Lower lobe of right lung (tissue), 2 donors: Measurements from ENCODE around the gene KRT77. TPM values are rescaled to one million over a fixed set of nuclear protein-coding genes. Genes with fewer than 3 reads are reported as not detected.

Source experiments
- ATAC-seq, 2 donors: fragments of 200-7000 bp; cut with Tn5 transposase; one replicate each; pipeline ENCODE4 v1.9.1; 2020 to 2022; ENCODE audit warnings: mild to moderate bottlenecking in 2 of 2, moderate library complexity in 2 of 2
- DNase-seq: peaks from one replicate; pipeline ENCODE4 v3.0.0-alpha.2; 2020
- H3K27ac ChIP-seq: fragments of 200-600 bp; one replicate; pipeline ENCODE4 v1.8.0; 2022
- H3K27me3 ChIP-seq: fragments of 200-600 bp; one replicate; pipeline ENCODE4 v1.8.0; 2022; ENCODE audit warnings: low read depth
- H3K36me3 ChIP-seq: fragments of 200-600 bp; one replicate; pipeline ENCODE4 v1.8.0; 2022; ENCODE audit warnings: mild to moderate bottlenecking
- H3K4me1 ChIP-seq: fragments of 200-600 bp; one replicate; pipeline ENCODE4 v1.8.0; 2022
- H3K4me3 ChIP-seq: fragments of 200-600 bp; one replicate; pipeline ENCODE4 v1.8.0; 2022; ENCODE audit warnings: mild to moderate bottlenecking
- H3K9me3 ChIP-seq: fragments of 200-600 bp; one replicate; pipeline ENCODE4 v1.8.0; 2022
- intact Hi-C: fragments of 100-400 bp; cut with DNase I; formaldehyde crosslinking; loops from one replicate; pipeline ENCODE4 v1.11.0; 2022
- total RNA-seq: library from RNA; stranded (reverse); fragmentation: NEBNext Ultra II Directional; extraction: Animal tissue kit (Norgen Biotek cat#: 25700); gene quantifications from one replicate; pipeline ENCODE4 v1.2.1, GENCODE V29; 2021
- TF ChIP-seq, protein P1 (sequence below): fragments of 200-600 bp; IDR thresholded peaks from one replicate; pipeline ENCODE4 v1.8.0; 2022; ENCODE audit warnings: antibody characterized with exemption, mild to moderate bottlenecking
- donor health status: DM: no; HTN: yes; CAD: no; lungs with severe emphysema.

KRT77 gene
- total RNA-seq, 1 donor from 2014 or later = not detected

DNA sequence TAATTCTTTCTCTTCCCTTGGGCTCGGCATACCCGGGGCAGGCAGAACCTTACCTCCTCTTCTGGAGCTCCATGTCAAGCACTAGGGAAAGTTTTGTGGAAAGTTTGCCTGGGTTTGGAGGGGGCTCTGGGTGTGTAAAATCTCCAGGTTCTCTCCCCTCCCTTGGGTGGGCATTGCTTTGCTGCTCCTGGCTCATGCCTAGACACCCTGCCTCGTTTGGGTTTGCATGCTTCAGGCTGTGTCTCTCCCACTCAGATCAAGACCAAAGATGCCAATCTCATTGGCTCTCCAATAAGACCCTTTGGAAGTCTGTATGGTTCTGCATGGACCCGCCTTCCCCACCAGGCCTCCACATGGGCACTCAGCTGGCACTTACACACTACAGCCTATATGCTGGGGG is 45.1 kb downstream of the KRT77 start:
- DNase-seq = no peak
- no peaks in the 10 kb centered on the region for H3K9me3 ChIP-seq
- H3K4me3 ChIP-seq = no peak overlapping the region
- H3K36me3 ChIP-seq = no peaks in the 10 kb centered on the region
- H3K4me1 ChIP-seq = no peaks in the 10 kb centered on the region
- TF ChIP-seq, protein P1, sequence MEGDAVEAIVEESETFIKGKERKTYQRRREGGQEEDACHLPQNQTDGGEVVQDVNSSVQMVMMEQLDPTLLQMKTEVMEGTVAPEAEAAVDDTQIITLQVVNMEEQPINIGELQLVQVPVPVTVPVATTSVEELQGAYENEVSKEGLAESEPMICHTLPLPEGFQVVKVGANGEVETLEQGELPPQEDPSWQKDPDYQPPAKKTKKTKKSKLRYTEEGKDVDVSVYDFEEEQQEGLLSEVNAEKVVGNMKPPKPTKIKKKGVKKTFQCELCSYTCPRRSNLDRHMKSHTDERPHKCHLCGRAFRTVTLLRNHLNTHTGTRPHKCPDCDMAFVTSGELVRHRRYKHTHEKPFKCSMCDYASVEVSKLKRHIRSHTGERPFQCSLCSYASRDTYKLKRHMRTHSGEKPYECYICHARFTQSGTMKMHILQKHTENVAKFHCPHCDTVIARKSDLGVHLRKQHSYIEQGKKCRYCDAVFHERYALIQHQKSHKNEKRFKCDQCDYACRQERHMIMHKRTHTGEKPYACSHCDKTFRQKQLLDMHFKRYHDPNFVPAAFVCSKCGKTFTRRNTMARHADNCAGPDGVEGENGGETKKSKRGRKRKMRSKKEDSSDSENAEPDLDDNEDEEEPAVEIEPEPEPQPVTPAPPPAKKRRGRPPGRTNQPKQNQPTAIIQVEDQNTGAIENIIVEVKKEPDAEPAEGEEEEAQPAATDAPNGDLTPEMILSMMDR = no peak
- H3K27ac ChIP-seq = no peak overlapping the region
- intact Hi-C loops = no loop called here
- no peaks in the 10 kb centered on the region for H3K27me3 ChIP-seq
- no peak for ATAC-seq

DNA sequence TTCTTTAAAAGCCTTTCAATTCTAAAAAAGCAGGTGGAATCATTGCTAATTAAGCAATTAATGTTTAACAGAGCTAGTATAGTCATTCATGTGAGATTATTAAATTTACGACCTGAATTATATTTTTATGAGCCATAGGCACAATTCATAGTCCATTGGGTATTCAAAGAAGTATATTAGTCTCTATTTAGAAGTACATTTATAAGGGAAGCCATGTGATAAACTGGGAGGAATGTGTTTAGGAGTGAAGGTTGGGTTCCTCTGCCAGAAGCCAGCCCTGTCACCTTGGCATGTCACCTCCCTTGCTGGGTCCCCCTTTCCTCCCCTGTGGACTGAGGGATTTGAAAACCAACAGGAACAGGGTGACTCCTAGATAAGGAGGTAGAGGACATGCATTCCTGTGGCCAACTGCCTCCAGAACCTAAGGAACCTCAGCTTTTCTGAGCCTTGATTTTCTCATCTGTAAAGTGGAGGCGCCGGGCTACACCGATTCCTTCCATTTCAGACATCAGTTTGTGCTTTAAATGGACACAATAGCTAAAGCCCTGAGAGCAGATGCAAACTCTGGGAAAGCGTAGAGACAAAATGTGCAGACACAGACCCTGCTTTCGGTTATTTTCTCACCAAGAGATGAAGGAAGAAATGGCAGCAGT is 45.9 kb downstream of the KRT77 start:
- intact Hi-C loops = no loop called here

DNA sequence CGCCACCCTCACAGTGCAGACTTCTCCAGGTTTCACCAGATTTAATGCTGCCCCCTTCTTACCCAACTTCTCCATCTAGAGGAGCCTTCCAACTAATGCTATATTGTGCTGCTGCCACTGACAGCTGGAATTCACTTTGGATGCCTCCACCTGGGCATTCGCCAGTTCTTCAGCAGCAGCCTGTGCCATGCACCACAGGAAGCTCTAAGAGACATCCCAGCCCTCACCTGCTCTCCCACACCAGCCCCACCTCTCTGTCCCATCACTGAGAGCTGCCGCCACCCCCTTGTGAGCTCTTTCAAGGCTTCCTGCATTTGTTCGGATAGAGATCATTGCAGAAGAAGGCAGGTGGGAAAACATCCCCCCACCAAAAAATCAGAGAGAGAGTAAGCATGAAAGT is 46.7 kb downstream of the KRT77 start:
- H3K4me1 ChIP-seq = no peaks in the 10 kb centered on the region
- H3K4me3 ChIP-seq = no peak overlapping the region
- DNase-seq (no peak), ATAC-seq (no peak)
- H3K9me3 ChIP-seq = no peaks in the 10 kb centered on the region
- H3K27ac ChIP-seq = no peak overlapping the region
- intact Hi-C loops = no loop called here
- peaks cover 4% of the 10 kb centered on the region for H3K27me3 ChIP-seq
- H3K36me3 ChIP-seq = no peaks in the 10 kb centered on the region
- TF ChIP-seq, protein P1 = no peak

More for the DNA sequence above, 45.9 kb downstream of the KRT77 start:
- TF ChIP-seq, protein P1 = no peak
- Histone ChIP-seq H3K27me3 (peaks cover 1% of the 10 kb centered on the region), H3K27ac (no peak overlapping the region), H3K4me3 (no peak overlapping the region), H3K36me3 (no peaks in the 10 kb centered on the region), H3K4me1 (no peaks in the 10 kb centered on the region), H3K9me3 (no peaks in the 10 kb centered on the region)
- no peak for DNase-seq
- ATAC-seq = no peak

DNA sequence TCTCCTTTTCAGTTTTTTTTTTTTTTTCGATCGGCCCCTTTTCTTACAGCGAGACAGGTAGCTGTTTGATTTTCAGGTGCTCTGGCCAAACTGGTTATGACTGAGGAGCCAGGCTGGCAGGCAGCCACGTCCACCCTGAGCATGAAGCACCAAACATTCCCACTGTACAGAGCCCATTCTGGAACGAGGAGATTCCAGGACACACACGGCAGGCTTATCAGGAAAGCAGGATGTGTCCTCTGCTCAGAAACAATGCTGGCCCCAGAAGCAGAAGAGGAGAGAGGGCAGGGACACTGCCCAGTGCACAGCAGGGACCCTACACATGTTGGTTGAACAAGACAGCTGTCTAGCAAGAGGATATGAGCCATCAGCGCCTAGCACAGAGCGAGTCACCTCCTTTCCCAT is 47.6 kb downstream of the KRT77 start:
- Histone ChIP-seq H3K36me3 (no peaks in the 10 kb centered on the region), H3K27me3 (peaks cover 4% of the 10 kb centered on the region), H3K9me3 (no peaks in the 10 kb centered on the region), H3K4me1 (no peaks in the 10 kb centered on the region), H3K27ac (no peak overlapping the region), H3K4me3 (no peak overlapping the region)
- intact Hi-C loops = no loop called here
- peak; percentile 60 for DNase-seq
- TF ChIP-seq, protein P1 = no peak
- ATAC-seq = peak; percentile 48 to 65

DNA sequence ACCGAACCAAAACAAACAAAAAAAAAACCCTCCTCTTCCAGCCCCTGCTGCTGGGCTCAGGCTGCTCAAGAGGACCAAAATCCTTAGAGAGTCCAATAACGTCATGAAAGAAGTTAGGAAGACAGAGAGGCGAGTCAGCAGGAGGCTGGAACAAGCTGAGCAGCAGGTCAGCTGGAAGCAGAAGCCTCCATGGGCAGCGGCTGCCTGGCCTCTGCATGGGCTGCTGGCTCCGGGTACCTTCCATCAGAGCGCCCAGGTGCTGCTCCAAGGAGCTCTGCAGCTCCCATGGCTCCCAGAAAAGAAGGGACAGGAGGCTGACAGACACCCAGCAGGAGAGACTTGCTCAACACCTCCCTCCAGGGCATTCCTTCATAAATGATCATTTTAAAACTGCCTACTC is 48.1 kb downstream of the KRT77 start:
- H3K4me1 ChIP-seq = no peaks in the 10 kb centered on the region
- intact Hi-C loops = no loop called here
- H3K27ac ChIP-seq = no peak overlapping the region
- DNase-seq = no peak
- peak in 1 of 2 donors; percentile 35 for ATAC-seq
- no peak overlapping the region for H3K4me3 ChIP-seq
- H3K9me3 ChIP-seq = no peaks in the 10 kb centered on the region
- peaks cover 4% of the 10 kb centered on the region for H3K27me3 ChIP-seq
- TF ChIP-seq, protein P1 = no peak
- H3K36me3 ChIP-seq = no peaks in the 10 kb centered on the region
